Fibroblast of lung (primary cell): ENCODE results near the gene ABCB9. TPM values are rescaled to one million over a fixed set of nuclear protein-coding genes. Genes with fewer than 3 reads are reported as not detected.

Experiments
- DNase-seq, 2 donors: peaks; one replicate each; pipeline versions ENCODE4 v3.0.0 to v3.0.0-alpha.2; 2010; ENCODE audit warnings: low read depth in 2 of 2
- H2AFZ ChIP-seq: 2 replicates; pipeline ENCODE4 v1.5.1; 2012; ENCODE audit warnings: low read length, control low read depth, inconsistent platforms
- H3K27ac ChIP-seq: 2 replicates; pipeline ENCODE4 v1.5.1; 2011; ENCODE audit warnings: low read length, control low read depth; ENCODE audit not compliant: insufficient read depth
- H3K27me3 ChIP-seq: 2 replicates; pipeline ENCODE4 v1.5.1; 2011; ENCODE audit warnings: mild to moderate bottlenecking, low read length; ENCODE audit not compliant: control insufficient read depth, insufficient read depth
- H3K36me3 ChIP-seq: 2 replicates; pipeline ENCODE4 v1.5.1; 2011; ENCODE audit warnings: low read length; ENCODE audit not compliant: control insufficient read depth, insufficient read depth
- H3K4me1 ChIP-seq: 2 replicates; pipeline ENCODE4 v1.5.1; 2011; ENCODE audit warnings: low read length; ENCODE audit not compliant: control insufficient read depth, insufficient read depth; ENCODE audit errors: extremely low read depth
- H3K4me2 ChIP-seq: 2 replicates; pipeline ENCODE4 v1.5.1; 2011; ENCODE audit warnings: low read length, control low read depth; ENCODE audit not compliant: insufficient read depth; ENCODE audit errors: extremely low read depth
- H3K4me3 ChIP-seq, 4 experiments: fragments of 200-600 bp in 1 of 4; sonication (generic) in 1 of 4; replicated peaks in 1 of 4; 2 replicates each; pipeline ENCODE4 v1.5.1; 2011 to 2016; ENCODE audit warnings: low read length in 4 of 4, low read depth in 3 of 4, mild to moderate bottlenecking in 3 of 4, control low read depth in 2 of 4, inconsistent platforms in 1 of 4, mixed read lengths in 1 of 4; ENCODE audit not compliant: insufficient read depth in 1 of 4; ENCODE audit errors: control extremely low read depth in 1 of 4
- H3K79me2 ChIP-seq: 2 replicates; pipeline ENCODE4 v1.5.1; 2012; ENCODE audit warnings: mild to moderate bottlenecking, low read length, inconsistent platforms; ENCODE audit not compliant: control insufficient read depth, insufficient read depth
- H3K9ac ChIP-seq: 2 replicates; pipeline ENCODE4 v1.5.1; 2011; ENCODE audit warnings: mild to moderate bottlenecking, low read length, control low read depth; ENCODE audit not compliant: insufficient read depth
- H3K9me3 ChIP-seq: 2 replicates; pipeline ENCODE4 v1.5.1; 2012; ENCODE audit warnings: low read depth, low read length; ENCODE audit not compliant: control insufficient read depth, insufficient read depth
- H4K20me1 ChIP-seq: 2 replicates; pipeline ENCODE4 v1.5.1; 2011; ENCODE audit warnings: low read length; ENCODE audit not compliant: control insufficient read depth, insufficient read depth; ENCODE audit errors: extremely low read depth
- CTCF ChIP-seq, 2 donors: IDR thresholded peaks in 1 of 2; conservative IDR thresholded peaks in 1 of 2; 1 replicate in 1 of 2; 2 replicates in 1 of 2; pipeline ENCODE4 v1.5.1; 2011 to 2012; ENCODE audit warnings: low read length in 2 of 2, control low read depth in 1 of 2, inconsistent platforms in 1 of 2, low read depth in 1 of 2, mild to moderate bottlenecking in 1 of 2
- EZH2 ChIP-seq: IDR thresholded peaks from 2 replicates; pipeline ENCODE4 v1.5.1; 2012; ENCODE audit warnings: low read length, control low read depth, mild to moderate bottlenecking; ENCODE audit errors: missing control alignments
- polyA plus RNA-seq, 2 donors: library from polyadenylated mRNA; depleted of rRNA in 1 of 2; stranded (reverse) in 1 of 2; unstranded in 1 of 2; fragments of >200 nt; gene quantifications; 2 replicates each; pipeline ENCODE4 v1.2.1, GENCODE V29; 2011 to 2012; ENCODE audit warnings: missing spikeins in 1 of 2
- total RNA-seq: library from RNA; depleted of rRNA; stranded (reverse); fragments of >200 nt; gene quantifications from 2 replicates; pipeline ENCODE4 v1.2.1, GENCODE V29; 2014

ABCB9 gene
- total and polyA plus RNA-seq, 2 donors (not counting 1 experiment from before 2014, with no cell fraction given): 3.8 to 6.3 TPM

GRCh38 chr12:122932207-122932606 lies 34.1 kb downstream of the ABCB9 start:
- Histone ChIP-seq H2AFZ (no peak overlapping the region), H3K4me1 (no peaks in the 10 kb centered on the region), H3K27me3 (no peaks in the 10 kb centered on the region), H3K4me3 (no peak overlapping the region), H3K4me2 (no peak overlapping the region), H3K79me2 (no peaks in the 10 kb centered on the region), H3K36me3 (no peaks in the 10 kb centered on the region), H4K20me1 (no peaks in the 10 kb centered on the region), H3K27ac (no peak overlapping the region), H3K9me3 (no peaks in the 10 kb centered on the region), H3K9ac (no peak overlapping the region)
- no peak for DNase-seq
- TF ChIP-seq CTCF (conservative IDR thresholded peaks at IDR 0.05 in 1 of 2, IDR thresholded peaks at IDR 0.05 in 1 of 2; ENCODE audit: low read depth in 1 of 2, low read length in 2 of 2): no peak
- TF ChIP-seq EZH2: no peak

GRCh38 chr12:122929812-122930211 lies 36.5 kb downstream of the ABCB9 start:
- Histone ChIP-seq H3K9me3 (no peaks in the 10 kb centered on the region), H3K27me3 (no peaks in the 10 kb centered on the region), H3K4me2 (no peak overlapping the region), H3K79me2 (no peaks in the 10 kb centered on the region), H3K4me1 (no peaks in the 10 kb centered on the region), H3K27ac (no peak overlapping the region), H2AFZ (no peak overlapping the region), H3K4me3 (no peak overlapping the region), H4K20me1 (no peaks in the 10 kb centered on the region), H3K9ac (no peak overlapping the region), H3K36me3 (no peaks in the 10 kb centered on the region)
- TF ChIP-seq EZH2: no peak
- no peak for TF ChIP-seq CTCF (conservative IDR thresholded peaks at IDR 0.05 in 1 of 2, IDR thresholded peaks at IDR 0.05 in 1 of 2; ENCODE audit: low read depth in 1 of 2, low read length in 2 of 2)
- no peak for DNase-seq

GRCh38 chr12:122929148-122929538 lies 37.1 kb downstream of the ABCB9 start:
- TF ChIP-seq CTCF (conservative IDR thresholded peaks at IDR 0.05 in 1 of 2, IDR thresholded peaks at IDR 0.05 in 1 of 2; ENCODE audit: low read depth in 1 of 2, low read length in 2 of 2): no peak
- no peak for TF ChIP-seq EZH2

More at GRCh38 chr12:122929148-122929538, 37.1 kb downstream of the ABCB9 start:
- H3K4me1 ChIP-seq: no peaks in the 10 kb centered on the region
- H3K27me3 ChIP-seq: no peaks in the 10 kb centered on the region
- H3K4me2 ChIP-seq: no peak overlapping the region
- DNase-seq: no peak
- no peaks in the 10 kb centered on the region for H3K79me2 ChIP-seq
- no peaks in the 10 kb centered on the region for H3K9me3 ChIP-seq
- no peak overlapping the region for H2AFZ ChIP-seq
- no peak overlapping the region for H3K27ac ChIP-seq
- H3K4me3 ChIP-seq: no peak overlapping the region
- H3K36me3 ChIP-seq: no peaks in the 10 kb centered on the region
- H4K20me1 ChIP-seq: no peaks in the 10 kb centered on the region
- H3K9ac ChIP-seq: no peak overlapping the region
